Measurements from ENCODE around the gene NAALADL2. TPM values are rescaled to one million over a fixed set of nuclear protein-coding genes. Genes with fewer than 3 reads are reported as not detected.

The NAALADL2 gene
- total and polyA plus RNA-seq, 4 donors, result 0.28 to 4.6 (median 3.1) TPM

DNA sequence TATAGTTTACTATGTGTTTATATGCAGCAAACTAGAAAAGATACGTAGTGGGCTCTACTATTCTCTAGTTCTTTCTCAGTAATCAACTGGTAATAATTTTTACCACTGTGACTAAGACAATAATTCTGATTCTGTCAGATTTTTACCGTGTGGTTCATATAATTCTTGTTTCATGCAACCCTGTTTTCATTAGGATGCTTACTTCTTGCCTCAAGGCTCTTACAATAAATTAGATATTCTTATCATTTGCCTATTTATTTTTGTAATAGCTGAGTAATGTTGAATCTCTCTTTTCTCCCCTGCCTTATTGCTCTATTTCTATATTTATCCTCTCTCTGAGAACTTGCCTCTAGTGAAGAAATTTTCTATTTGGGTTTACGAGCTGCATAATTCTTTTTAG is 524.7 kb downstream of the NAALADL2 start:
- TF ChIP-seq GABPA (IDR thresholded peaks at IDR 0.05 in 1 of 2, conservative IDR thresholded peaks at IDR 0.05 in 1 of 2), result no peak
- TF ChIP-seq FOXA2 (IDR thresholded peaks at IDR 0.05), result no peak
- TF ChIP-seq, protein P1, sequence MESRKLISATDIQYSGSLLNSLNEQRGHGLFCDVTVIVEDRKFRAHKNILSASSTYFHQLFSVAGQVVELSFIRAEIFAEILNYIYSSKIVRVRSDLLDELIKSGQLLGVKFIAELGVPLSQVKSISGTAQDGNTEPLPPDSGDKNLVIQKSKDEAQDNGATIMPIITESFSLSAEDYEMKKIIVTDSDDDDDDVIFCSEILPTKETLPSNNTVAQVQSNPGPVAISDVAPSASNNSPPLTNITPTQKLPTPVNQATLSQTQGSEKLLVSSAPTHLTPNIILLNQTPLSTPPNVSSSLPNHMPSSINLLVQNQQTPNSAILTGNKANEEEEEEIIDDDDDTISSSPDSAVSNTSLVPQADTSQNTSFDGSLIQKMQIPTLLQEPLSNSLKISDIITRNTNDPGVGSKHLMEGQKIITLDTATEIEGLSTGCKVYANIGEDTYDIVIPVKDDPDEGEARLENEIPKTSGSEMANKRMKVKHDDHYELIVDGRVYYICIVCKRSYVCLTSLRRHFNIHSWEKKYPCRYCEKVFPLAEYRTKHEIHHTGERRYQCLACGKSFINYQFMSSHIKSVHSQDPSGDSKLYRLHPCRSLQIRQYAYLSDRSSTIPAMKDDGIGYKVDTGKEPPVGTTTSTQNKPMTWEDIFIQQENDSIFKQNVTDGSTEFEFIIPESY (IDR thresholded peaks at IDR 0.05), result no peak
- TF ChIP-seq, protein P2, sequence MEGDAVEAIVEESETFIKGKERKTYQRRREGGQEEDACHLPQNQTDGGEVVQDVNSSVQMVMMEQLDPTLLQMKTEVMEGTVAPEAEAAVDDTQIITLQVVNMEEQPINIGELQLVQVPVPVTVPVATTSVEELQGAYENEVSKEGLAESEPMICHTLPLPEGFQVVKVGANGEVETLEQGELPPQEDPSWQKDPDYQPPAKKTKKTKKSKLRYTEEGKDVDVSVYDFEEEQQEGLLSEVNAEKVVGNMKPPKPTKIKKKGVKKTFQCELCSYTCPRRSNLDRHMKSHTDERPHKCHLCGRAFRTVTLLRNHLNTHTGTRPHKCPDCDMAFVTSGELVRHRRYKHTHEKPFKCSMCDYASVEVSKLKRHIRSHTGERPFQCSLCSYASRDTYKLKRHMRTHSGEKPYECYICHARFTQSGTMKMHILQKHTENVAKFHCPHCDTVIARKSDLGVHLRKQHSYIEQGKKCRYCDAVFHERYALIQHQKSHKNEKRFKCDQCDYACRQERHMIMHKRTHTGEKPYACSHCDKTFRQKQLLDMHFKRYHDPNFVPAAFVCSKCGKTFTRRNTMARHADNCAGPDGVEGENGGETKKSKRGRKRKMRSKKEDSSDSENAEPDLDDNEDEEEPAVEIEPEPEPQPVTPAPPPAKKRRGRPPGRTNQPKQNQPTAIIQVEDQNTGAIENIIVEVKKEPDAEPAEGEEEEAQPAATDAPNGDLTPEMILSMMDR (IDR thresholded peaks at IDR 0.05; ENCODE audit: low read depth, low read length, missing input control), result no peak
- TF ChIP-seq EGR1 (IDR thresholded peaks at IDR 0.05; ENCODE audit: low read depth in 2 of 2), result no peak
- no peak for TF ChIP-seq FOXA1 (IDR thresholded peaks at IDR 0.05)
- no peak for TF ChIP-seq HNF4G (IDR thresholded peaks at IDR 0.05)
- TF ChIP-seq NR2F2 (IDR thresholded peaks at IDR 0.05), result no peak
- no peak for TF ChIP-seq JUND (IDR thresholded peaks at IDR 0.05)
- TF ChIP-seq, protein P3, sequence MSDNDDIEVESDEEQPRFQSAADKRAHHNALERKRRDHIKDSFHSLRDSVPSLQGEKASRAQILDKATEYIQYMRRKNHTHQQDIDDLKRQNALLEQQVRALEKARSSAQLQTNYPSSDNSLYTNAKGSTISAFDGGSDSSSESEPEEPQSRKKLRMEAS (IDR thresholded peaks at IDR 0.05), result no peak
- TF ChIP-seq HNF4A (conservative IDR thresholded peaks at IDR 0.05), result no peak
- TF ChIP-seq SP1 (IDR thresholded peaks at IDR 0.05), result no peak
- TF ChIP-seq RXRA (IDR thresholded peaks at IDR 0.05), result no peak
- TF ChIP-seq, protein P4, sequence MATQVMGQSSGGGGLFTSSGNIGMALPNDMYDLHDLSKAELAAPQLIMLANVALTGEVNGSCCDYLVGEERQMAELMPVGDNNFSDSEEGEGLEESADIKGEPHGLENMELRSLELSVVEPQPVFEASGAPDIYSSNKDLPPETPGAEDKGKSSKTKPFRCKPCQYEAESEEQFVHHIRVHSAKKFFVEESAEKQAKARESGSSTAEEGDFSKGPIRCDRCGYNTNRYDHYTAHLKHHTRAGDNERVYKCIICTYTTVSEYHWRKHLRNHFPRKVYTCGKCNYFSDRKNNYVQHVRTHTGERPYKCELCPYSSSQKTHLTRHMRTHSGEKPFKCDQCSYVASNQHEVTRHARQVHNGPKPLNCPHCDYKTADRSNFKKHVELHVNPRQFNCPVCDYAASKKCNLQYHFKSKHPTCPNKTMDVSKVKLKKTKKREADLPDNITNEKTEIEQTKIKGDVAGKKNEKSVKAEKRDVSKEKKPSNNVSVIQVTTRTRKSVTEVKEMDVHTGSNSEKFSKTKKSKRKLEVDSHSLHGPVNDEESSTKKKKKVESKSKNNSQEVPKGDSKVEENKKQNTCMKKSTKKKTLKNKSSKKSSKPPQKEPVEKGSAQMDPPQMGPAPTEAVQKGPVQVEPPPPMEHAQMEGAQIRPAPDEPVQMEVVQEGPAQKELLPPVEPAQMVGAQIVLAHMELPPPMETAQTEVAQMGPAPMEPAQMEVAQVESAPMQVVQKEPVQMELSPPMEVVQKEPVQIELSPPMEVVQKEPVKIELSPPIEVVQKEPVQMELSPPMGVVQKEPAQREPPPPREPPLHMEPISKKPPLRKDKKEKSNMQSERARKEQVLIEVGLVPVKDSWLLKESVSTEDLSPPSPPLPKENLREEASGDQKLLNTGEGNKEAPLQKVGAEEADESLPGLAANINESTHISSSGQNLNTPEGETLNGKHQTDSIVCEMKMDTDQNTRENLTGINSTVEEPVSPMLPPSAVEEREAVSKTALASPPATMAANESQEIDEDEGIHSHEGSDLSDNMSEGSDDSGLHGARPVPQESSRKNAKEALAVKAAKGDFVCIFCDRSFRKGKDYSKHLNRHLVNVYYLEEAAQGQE (IDR thresholded peaks at IDR 0.05), result no peak
- Histone ChIP-seq H3K9me3 (ENCODE audit: control insufficient read depth in 4 of 4, low read length in 3 of 4) (no peaks in the 10 kb centered on the region), H3K36me3 (ENCODE audit: control insufficient read depth in 4 of 4, insufficient read depth in 3 of 4, low read depth in 1 of 4, low read length in 3 of 4) (no peaks in the 10 kb centered on the region), H3K4me1 (ENCODE audit: control insufficient read depth in 4 of 4, insufficient read depth in 4 of 4, low read length in 3 of 4) (no peaks in the 10 kb centered on the region), H3K4me3 (ENCODE audit: low read depth in 1 of 3, low read length in 3 of 3) (no peak overlapping the region), H3K27me3 (ENCODE audit: control insufficient read depth in 4 of 4, insufficient read depth in 4 of 4, low read length in 3 of 4) (no peaks in the 10 kb centered on the region), H3K27ac (ENCODE audit: low read depth in 1 of 2, low read length in 2 of 2) (no peak overlapping the region), H3K9ac (ENCODE audit: low read depth in 1 of 2, low read length in 2 of 2) (no peak overlapping the region)
- DNase-seq (ENCODE audit: low spot score), result no peak
- 87% methylated on average over 3 of the region's 3 CpGs for WGBS

DNA sequence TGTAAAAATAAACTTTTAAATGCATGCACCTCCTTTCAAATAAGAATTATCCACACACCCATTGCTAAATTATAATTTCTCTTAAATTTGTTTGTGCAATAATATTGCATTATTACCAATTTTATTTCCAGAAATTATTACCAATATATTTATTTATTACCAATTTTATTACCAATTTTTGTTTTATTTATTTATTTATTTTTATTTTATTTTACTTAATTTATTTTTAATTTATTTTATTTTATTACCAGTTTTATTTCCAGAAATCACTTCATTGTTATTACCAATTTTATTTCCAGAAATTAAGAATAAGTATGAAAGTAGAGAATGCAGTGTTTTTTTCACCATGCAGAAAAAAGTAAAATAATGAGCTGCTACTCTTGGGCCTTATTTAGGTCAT is 525.4 kb downstream of the NAALADL2 start:
- no peaks in the 10 kb centered on the region for H3K27me3 ChIP-seq (ENCODE audit: control insufficient read depth in 4 of 4, insufficient read depth in 4 of 4, low read length in 3 of 4)
- no peaks in the 10 kb centered on the region for H3K9me3 ChIP-seq (ENCODE audit: control insufficient read depth in 4 of 4, low read length in 3 of 4)
- H3K9ac ChIP-seq (ENCODE audit: low read depth in 1 of 2, low read length in 2 of 2), result no peak overlapping the region
- no peaks in the 10 kb centered on the region for H3K36me3 ChIP-seq (ENCODE audit: control insufficient read depth in 4 of 4, insufficient read depth in 3 of 4, low read depth in 1 of 4, low read length in 3 of 4)
- no peaks in the 10 kb centered on the region for H3K4me1 ChIP-seq (ENCODE audit: control insufficient read depth in 4 of 4, insufficient read depth in 4 of 4, low read length in 3 of 4)
- H3K4me3 ChIP-seq (ENCODE audit: low read depth in 1 of 3, low read length in 3 of 3), result no peak overlapping the region
- H3K27ac ChIP-seq (ENCODE audit: low read depth in 1 of 2, low read length in 2 of 2), result no peak overlapping the region
- DNase-seq (ENCODE audit: low spot score), result no peak
- TF ChIP-seq, protein P1 (IDR thresholded peaks at IDR 0.05), result no peak
- TF ChIP-seq YY1 (IDR thresholded peaks at IDR 0.05) (no peak), SP1 (IDR thresholded peaks at IDR 0.05) (no peak), FOXA2 (IDR thresholded peaks at IDR 0.05) (no peak), NR2F2 (IDR thresholded peaks at IDR 0.05) (no peak), TAF1 (conservative IDR thresholded peaks at IDR 0.05) (no peak), RAD21 (IDR thresholded peaks at IDR 0.05) (no peak)
- TF ChIP-seq, protein P3 (IDR thresholded peaks at IDR 0.05), result no peak
- TF ChIP-seq, protein P2 (IDR thresholded peaks at IDR 0.05; ENCODE audit: low read depth, low read length, missing input control), result no peak

Measured in liver (tissue), 9 donors.